NOMO-1 (cell line): ENCODE measurements around the gene SLC2A2.
"Not testable (repeated sequence)": the region's sequence is repeated elsewhere in the genome, so short reads cannot be mapped to it uniquely, and the experiment has no call there.

ENCODE experiments used
- DNase-seq, 2 experiments: peaks; one replicate each; lab custom pipeline; 2025; ENCODE audit not compliant: unreplicated experiment in 2 of 2; lab: John Stamatoyannopoulos, UW

Gene SLC2A2

DNA sequence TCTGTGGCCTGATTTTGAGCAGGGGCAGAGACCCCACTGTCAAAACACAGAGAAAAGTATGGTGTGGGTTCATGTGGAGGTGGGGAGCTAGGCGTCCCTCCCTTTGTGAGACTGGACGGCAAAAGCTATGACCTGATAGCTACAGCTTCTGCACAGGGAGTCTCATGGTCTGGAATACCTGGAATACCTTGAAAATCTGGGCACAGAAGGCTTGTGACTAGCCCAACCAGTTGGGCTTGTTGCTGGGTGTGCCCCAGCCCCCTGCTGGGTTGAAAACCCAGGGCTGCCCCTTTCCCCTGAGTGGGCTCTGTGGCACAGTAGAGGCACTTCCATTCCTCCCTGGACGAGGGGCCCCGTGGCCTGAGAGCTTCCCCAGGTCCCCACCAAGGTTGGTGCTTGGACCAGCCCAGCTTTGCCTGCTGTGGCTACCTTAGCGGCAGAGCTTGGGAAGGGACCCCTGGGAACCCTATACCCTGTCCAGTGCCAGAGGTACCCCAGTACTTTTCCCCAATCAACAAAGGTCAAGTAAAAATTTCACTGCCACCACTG lies 37.3 kb downstream of the SLC2A2 start:
- no peak for DNase-seq

DNA sequence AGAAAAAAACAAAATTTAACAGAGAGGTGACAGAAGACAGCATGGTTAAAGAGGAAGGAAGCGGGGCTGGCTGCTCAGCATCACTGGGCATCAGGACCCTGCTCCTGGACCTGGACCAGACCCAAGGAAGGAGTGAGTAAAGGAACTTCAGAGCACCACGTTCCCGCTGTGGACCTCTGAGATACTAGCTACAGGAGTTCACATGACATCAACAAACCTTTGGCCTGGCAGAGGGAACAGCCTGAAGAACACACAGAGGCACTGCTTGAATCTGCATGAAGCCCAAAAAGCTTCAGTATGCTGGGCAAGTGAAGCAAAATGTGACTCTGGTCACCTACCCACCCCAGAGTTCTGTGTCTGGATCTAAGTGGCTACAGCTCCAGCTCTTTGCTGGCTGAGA lies 38.1 kb downstream of the SLC2A2 start:
- no peak for DNase-seq

DNA sequence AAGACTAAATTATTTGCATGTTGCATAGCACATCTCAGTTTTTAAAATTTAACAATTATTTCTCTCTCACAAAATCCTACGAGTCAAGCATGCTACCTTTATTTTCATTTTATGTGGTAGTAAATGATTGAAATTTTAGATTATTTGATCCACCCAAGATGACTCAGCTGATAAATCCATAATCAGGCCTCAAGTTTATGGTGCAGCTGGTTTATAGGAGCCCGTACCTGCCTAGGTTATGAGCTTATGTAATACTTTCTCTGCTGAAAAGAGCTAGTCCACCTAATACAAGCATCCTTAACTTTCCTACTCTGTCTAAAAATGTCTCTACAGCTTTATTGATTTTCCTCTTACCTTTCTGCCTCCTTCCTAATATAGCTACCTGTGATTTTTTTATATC lies 41.2 kb downstream of the SLC2A2 start:
- no peak for DNase-seq

DNA sequence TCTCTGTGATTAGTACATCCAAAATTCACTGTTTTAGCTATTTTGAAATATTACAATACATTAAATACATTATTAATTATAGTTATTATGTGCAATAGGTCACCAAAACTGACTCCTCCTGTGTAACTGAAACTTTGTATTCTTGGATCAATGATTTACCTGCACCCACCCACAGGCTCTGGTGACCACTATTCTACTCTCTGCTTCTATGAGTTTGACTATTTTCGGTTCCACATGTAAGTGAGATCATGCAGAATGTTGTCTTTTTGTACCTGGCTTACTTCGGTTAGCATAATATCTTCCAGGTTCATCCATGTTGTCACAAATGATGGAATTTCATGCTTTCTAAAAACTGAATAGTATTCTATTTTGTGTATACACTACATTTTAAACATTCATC lies 43.8 kb downstream of the SLC2A2 start:
- DNase-seq = no peak

DNA sequence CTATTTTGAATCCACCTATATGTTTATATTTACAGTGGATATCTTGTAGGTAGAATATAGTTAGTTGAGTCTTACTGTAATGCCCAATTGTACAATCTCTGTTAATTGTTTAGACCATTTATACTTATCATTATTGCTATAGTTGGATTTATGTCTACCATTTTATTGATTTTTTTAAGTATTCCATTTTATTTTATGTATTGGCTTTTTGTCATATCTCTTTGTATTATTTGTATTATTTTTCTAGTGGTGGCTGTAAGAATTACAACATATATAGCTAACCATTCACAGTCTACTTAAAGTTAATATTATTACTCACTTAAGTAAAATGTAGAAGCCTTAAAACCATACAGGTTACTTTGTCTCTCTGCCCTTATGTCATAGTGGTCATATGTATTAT lies 46.1 kb downstream of the SLC2A2 start:
- no peak for DNase-seq

DNA sequence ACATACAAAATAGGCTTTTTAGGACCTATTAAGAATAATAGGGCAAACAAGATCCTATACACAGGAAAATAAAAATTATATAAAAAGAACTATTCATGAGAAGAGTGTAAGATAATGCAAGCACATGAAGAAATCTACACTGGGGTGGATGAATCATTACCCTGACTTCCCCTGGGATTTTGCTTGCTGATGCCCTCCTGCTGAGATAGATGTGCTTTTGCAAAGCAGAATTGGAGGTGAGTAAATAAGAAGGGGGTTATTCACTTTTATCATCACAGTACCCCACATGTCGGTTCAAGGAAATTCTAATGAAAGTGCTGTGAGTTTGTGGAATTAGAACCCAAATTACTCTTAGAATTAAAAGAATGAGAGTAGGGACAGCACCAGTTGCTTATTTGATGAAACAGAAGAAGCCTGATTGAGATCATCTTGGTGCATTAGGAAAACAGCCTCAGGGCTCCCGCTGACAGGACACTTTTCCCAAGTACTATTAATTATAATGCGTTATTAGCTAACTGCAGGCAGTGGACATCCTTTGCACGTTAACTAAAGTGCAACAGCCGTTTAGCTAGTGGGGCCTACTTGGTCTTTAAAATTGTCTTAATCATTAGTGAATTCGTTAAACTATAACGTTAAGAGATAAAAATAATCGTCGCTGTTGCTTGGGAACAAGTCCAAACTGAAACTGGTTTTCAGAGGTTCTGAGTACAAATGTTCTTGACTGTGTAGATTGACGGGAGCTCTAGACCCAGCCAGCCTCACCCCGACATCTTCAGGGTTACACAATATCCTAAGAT lies 48.4 kb downstream of the SLC2A2 start:
- no peak for DNase-seq

DNA sequence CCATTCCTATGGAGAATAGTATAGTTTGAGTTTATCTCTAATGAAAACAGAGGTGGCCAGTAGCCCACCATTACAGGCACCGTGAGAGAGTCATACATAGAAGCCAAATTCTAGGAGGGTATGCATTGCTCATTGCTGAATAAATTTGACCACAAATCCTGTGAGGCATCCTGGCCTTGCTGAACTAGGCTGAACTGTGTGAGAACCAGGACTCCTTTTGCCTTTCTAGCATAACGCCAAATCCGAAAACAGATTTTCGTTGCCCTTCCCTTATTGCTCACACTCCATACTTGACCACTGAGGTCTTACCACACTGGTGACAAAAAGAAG lies 50.4 kb downstream of the SLC2A2 start:
- DNase-seq = no peak

DNA sequence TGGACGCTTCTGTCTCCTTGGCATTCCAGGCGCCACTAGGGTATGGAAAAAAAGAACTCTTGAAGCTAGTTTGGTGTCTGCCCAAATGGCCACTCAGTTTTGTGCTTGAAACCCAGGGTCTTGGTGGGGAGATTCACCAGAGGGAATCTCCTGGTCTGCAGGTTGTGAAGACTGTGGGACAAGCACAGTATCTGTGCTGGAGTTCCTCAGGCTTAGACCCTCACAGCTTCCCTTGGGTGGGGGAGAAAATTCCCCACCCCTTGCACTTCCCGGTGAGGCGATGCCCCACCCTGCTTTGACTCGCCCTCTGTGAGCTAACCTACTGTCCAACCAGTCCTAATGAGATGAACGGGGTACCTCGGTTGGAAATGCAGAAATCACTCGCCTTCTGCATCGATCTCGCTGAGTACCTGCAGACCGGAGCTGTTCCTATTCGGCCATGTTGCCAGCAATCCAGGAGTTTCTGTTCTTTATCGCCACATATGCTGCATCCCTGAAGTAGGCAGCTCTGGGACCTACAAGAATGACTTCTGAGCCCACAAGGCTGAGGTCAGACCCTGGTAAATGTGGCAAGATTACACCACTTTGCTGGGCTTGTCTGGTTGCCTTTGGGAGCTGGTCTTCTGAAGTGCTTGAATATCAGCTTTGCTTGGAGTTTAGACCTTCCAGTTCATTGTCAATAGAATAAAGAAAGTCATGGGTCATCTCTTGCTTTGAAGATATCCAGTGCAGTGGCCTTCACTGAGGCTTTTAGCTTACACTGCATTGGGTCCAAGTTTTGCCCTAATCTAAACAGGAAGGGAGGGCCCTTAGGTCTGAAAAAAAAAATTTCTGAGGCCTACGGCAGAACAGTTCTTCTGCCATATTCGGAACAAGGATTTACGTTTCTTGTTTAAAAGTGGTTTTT lies 51.0 kb downstream of the SLC2A2 start:
- DNase-seq = no peak

DNA sequence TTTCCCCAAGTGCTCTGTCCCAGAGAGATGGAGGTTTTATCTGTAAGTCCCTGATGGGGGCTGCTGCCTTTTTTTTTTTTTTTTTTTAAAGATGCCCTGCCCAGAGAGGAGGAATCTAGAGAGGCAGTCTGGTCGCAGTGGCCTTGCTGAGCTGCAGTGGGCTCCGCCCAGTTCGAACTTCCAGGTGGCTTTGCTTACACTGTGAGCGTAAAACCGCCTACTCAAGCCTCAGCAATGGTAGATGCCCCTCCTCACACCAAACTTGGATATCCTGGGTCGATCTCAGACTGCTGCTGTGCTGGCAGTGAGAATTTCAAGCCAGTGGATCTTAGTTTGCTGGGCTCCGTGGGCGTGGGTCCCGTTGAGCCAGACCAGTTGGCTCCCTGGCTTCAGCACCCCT lies 51.6 kb downstream of the SLC2A2 start:
- DNase-seq = no peak

DNA sequence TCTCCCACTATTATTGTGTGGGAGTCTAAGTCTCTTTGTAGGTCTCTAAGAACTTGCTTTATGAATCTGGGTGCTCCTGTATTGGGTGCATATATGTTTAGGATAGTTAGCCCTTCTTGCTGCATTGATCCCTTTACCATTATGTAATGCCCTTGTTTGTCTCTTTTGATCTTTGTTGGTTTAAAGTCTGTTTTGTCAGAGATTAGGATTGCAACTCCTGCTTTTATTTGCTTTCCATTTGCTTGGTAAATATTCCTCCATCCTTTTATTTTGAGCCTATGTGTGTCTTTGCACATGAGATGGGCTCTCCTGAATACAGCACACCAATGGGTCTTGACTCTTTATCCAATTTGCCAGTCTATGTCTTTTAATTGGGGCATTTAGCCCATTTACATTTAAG lies 53.6 kb downstream of the SLC2A2 start:
- not testable (repeated sequence) for DNase-seq

DNA sequence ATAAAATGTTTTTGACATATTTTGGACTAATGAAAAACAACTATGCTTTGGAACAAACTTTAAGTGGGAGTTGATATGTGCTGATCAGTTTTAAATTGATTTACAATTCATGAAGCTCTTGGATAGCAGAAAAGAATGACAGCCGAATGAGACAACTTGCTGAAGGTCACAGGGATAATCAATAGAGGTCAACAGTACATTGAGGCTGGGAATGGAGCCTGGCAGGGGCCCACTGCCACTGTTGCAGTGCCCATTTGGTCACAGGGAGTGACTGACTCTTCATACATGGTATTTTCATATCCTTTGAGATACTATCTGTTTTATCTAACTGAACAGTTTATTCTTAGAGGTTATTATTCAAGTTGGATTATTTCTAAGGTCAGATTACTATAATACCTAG lies 59.4 kb downstream of the SLC2A2 start:
- DNase-seq = no peak

DNA sequence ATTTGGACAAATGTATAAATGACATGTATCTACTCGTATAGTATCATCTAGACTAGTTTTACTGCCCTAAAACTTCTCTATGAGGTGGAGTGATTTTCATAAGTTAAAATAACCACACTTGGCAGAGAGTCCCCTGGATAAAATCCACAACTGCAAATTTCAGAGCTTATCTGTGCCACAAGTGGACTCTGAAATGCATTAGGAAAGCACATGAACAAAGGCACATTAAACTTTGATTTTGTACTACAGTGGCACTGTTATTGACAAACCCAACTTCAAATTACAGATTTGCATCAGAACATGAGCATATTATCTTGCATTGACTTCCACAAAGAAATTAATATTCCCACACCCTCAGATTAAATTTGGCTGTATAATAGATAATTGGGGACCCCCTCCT lies 60.0 kb downstream of the SLC2A2 start:
- DNase-seq = no peak

DNA sequence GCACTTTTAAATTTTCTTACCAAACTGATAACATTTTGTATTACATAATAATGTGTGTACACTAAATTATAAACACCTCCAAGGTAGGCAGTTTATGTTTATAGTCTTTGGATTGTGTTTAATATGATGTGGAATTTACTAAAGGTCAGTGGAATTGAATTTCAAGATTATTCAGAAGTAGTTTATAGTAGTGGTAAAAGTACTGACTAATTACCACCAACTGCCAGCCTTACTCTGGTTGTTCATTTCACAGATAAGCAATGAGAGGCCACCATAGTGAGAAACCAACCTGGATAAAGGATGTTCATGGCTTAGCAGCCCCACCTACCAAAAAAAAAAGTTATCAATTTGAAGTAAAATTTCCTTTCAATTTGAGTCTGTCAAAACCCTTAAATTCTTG lies 64.1 kb downstream of the SLC2A2 start:
- DNase-seq = no peak

DNA sequence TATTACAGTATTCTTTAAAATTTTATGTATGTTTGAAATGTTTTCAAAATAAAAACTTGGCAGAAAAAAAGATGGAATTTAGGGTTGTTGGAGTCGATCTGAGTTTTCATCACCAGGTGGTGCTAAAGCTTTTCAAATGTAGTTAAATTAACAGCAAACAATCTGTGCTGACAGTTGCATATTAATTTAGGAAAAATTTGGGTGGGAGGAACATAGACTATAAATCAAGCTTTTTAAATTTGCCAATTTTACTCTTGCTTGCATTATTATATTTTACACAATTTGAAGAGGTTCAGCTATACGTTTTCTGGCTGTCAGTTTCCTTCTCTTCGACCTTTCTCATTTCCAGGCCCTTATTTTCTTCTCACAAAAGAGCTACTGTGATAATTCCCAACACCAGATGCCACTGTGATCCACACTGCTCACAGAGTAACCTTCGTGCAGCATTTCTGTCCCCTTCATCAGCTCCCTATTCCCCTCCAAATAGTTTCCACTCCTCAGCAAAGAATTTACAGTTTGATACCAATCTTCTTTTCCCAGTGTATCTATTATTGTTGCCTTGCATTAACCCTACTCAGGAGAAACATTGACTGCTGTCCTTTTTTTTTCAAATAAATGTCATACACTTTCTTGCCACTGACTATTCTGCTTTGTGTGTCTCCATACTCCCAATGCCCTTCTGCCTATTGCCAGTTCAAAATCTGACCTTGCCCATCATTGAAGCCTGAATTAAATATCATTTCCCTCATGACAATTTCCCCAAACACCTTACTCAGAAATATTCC lies 64.7 kb downstream of the SLC2A2 start:
- peak in 1 of 2 experiments; percentile 27 for DNase-seq

DNA sequence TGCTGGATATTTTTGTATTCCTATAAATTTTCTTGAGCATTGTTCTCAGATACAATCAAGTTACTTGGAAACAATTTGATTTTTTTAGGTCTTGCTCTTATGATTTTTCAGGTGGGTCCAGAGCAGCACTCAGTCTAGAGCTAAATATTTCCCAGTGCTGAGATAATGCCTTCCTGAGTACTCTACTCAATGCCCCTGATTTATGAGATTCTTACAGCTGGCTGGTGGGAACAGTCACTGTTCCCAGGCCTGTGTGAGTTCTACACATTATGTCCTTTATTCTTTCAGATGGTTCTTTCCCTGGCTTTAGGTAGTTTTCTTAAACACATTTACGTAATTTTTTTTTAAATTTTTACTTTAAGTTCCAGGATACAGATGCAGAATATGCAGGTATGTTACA lies 67.1 kb downstream of the SLC2A2 start:
- no peak for DNase-seq

DNA sequence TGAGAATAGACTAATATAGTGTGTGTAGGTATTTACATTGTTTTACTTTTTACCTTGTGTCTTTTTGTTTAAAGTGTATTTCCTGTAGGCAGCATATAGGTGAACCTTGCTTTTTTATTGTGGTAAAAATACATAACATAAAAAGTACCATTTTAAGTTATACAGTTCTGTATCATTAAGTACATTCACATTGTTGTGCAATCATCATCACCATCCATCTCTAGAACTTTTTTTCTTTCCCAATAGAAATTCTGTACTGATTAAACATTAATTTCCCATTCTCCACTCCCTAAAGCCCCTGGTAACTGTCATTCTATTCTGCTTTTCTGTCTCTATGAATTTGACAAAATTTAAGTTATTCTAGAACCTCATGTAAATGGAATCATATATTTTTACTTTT lies 69.9 kb downstream of the SLC2A2 start:
- DNase-seq = no peak

DNA sequence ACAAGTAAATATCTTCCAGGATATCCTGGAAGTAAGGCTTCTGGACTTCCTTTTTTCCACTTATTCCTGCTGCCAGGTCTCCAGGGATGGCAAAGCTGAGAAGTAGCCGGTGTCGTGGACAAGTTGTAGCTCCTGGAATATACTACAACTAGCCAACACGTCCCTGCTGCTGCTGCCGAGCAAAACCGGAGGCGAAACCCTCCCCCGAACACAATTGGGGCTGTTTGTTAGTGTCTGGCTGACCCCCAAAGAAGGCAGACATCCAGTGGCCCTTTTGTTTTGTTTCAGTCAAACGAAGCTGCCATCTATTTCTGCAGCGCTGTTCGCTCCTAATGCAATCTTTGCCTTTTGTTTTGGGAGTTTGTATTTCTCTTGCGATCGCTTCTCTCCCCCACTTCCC lies 72.8 kb downstream of the SLC2A2 start:
- no peak for DNase-seq

DNA sequence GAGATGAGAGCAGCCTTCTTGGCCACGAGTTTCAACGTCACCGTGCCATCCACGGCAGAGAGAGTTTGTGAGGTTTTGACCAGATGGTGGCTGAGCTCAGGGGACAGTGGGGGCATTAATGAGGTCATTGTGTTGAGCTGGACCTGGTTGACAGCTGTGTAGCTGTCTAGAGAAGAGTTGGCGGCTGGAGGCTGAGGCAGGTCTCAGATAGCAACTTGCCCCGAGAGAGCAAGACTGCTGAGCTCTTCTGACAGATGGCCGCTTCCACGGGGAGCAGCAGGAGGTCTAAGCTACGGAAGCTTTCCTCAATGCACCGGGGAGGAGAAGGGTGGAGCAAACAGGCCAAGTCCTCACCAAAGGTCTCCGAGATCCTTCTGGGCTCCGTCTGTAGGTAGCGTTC lies 73.3 kb downstream of the SLC2A2 start:
- DNase-seq = no peak

DNA sequence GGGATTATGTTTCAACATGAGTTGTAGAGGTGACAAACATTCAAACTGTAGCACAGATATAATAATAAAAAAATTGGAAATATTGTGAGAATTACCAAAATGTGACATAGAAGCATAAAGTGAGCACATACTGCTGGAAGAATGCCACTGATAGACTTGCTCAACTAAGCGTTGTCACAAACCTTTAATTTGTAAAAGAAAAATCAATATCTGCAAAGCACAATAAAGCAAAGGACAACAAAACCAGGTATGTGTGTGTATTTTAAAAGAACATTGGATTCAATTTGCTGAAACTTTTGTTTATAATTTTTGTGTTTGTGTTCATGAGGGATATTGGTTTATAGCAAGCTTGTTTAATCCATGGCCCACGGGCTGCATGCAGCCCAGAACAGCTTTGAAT lies 77.3 kb downstream of the SLC2A2 start:
- no peak for DNase-seq

DNA sequence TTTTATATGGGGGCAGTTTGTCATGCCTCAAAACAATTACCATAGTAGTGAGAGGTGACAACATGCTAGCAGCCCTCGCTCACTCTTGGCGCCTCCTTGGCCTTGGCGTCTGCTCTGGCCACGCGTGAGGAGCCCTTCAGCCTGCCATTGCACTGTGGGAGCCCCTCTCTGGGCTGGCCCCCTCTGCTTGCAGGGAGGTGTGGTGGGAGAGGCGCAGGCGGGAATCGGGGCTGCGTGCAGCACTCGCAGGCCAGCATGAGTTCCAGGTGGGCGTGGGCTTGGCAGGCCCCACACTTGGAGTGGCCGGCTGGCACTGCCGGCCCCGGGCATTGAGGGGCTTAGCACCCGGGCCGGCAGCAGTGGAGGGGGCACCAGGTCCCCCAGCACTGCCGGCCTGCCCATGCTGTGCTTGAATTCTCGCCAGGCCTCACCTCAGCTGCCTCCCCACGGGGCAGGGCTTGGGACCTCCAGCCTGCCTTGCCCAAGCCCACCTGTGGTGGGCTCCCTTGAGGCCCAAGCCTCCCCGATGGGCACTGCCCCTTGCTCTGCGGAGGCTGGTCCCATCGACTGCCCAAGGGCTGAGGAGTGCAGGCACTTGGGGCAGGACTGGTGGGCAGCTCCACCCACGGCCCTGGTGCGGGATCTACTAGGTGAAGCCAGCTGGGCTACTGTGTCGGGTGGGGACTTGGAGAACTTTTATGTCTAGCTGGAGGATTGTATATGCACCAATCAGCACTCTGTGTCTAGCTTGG lies 79.3 kb downstream of the SLC2A2 start:
- DNase-seq = no peak
